OCI-LY3 (cell line): Measurements from ENCODE around the gene CFAP74.

Source experiments
- H2AFZ ChIP-seq: fragments of 200-600, 300-600 bp; shearing (Covaris generic); 2 replicates; pipeline ENCODE4 v1.6.0; 2014; ENCODE audit warnings: antibody characterized with exemption, low read depth, low read length
- H3K27ac ChIP-seq: fragments of 200-600, 300-600 bp; sonication (generic); 2 replicates; pipeline ENCODE4 v1.5.1; 2014; ENCODE audit warnings: mild to moderate bottlenecking, low read length, moderate library complexity, mixed read lengths
- H3K27me3 ChIP-seq: fragments of 200-600, 300-600 bp; sonication (generic); 2 replicates; pipeline ENCODE4 v1.6.1; 2014; ENCODE audit warnings: low read depth, low read length, mixed read lengths
- H3K36me3 ChIP-seq: fragments of 200-600, 300-600 bp; sonication (generic); replicated peaks from 2 replicates; pipeline ENCODE3; 2014; ENCODE audit warnings: low read depth, low read length, mixed read lengths
- H3K4me1 ChIP-seq: fragments of 300-600, 200-600 bp; sonication (generic); 2 replicates; pipeline ENCODE4 v1.6.1; 2014; ENCODE audit warnings: low read length, mixed read lengths
- H3K4me2 ChIP-seq: fragments of 200-600, 300-600 bp; sonication (generic); 2 replicates; pipeline ENCODE4 v1.6.1; 2014; ENCODE audit warnings: low read length, mixed read lengths
- H3K4me3 ChIP-seq: fragments of 300-600, 200-600 bp; sonication (generic); 2 replicates; pipeline ENCODE4 v1.5.1; 2014; ENCODE audit warnings: antibody characterized with exemption, mild to moderate bottlenecking, low read length, moderate library complexity
- H3K79me2 ChIP-seq: fragments of 300-600, 200-600 bp; shearing (Covaris generic); 2 replicates; pipeline ENCODE4 v1.6.1; 2014; ENCODE audit warnings: mild to moderate bottlenecking, low read length, mixed read lengths
- H3K9ac ChIP-seq: fragments of 300-600, 200-600 bp; shearing (Covaris generic); 2 replicates; pipeline ENCODE4 v1.6.0; 2014; ENCODE audit warnings: mild to moderate bottlenecking, low read length, moderate library complexity
- H3K9me3 ChIP-seq: fragments of 200-600, 300-600 bp; shearing (Covaris generic); 2 replicates; pipeline ENCODE4 v1.6.1; 2014; ENCODE audit warnings: low read length, mixed read lengths; ENCODE audit not compliant: insufficient read depth
- H4K20me1 ChIP-seq: fragments of 200-600, 300-600 bp; sonication (generic); 2 replicates; pipeline ENCODE4 v1.6.1; 2016; ENCODE audit warnings: low read length, mixed read lengths; ENCODE audit not compliant: insufficient read depth
- EZH2phosphoT487 ChIP-seq: fragments of 200-600 bp; shearing (Covaris generic); IDR thresholded peaks from 2 replicates; pipeline ENCODE4 v1.6.1; 2018; ENCODE audit warnings: antibody characterized with exemption, mixed run types, low read depth
- TF ChIP-seq, protein P1 (sequence below): fragments of 200-600, 300-600 bp; sonication (generic); IDR thresholded peaks from 2 replicates; pipeline ENCODE4 v1.5.1; 2014; ENCODE audit warnings: antibody characterized with exemption, low read length, low read depth

The CFAP74 gene

DNA sequence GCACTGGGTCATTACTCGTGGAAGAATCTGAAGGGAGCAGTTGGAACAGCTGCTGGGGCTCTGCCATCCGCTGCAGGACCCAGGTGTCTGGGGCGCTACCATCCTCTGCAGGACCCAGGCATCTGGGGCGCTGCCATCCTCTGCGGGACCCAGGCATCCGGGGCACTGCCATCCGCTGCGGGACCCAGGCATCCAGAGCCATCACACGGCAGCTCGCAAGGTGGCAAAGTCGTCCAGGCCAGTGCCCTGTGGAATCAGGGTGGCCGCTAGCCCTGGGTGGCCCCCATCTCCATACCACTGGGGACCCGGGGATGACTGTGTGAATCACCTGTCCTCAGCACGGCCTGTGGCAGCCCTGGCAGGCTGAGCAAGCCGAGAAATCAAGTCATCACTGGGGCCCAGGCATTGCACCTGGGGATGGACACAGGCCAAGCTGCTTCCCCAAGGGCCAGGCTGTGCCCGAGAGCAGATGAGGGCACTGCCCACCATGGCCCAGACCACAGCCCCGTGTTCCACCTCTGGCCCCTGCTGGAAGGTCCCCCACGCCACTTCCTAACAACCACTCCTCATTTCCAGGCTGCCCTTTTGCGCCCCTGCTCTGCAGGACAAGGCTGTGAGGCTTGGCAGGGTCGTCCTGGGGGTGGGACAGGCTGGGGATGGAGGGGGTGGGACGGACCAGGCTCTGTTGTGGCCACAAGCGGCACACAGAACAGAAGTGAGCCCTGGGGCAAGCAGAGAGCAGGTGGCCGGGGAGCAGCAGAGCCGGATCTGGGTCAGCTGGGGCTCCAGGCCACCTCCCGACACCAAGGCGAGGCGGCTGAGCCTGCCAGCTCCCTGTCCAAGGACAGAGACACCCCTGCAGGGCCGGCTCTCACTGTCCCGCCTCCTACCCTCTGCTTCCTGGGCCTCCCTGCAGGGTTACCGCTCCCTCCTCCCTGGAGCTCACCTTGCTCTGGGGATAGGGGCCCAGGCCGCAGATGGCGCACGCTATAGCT, 28.3 kb upstream of the CFAP74 start:
- Histone ChIP-seq H3K27ac (no peak overlapping the region), H3K4me2 (no peak overlapping the region), H3K79me2 (no peaks in the 10 kb centered on the region), H3K4me1 (no peaks in the 10 kb centered on the region), H3K9me3 (no peaks in the 10 kb centered on the region), H3K27me3 (peaks cover 14% of the 10 kb centered on the region; the same call in 1 of the 2 replicates), H4K20me1 (no peaks in the 10 kb centered on the region), H3K36me3 (no peaks in the 10 kb centered on the region), H3K9ac (no peak overlapping the region), H2AFZ (no peak overlapping the region), H3K4me3 (no peak overlapping the region)
- TF ChIP-seq, protein P1, sequence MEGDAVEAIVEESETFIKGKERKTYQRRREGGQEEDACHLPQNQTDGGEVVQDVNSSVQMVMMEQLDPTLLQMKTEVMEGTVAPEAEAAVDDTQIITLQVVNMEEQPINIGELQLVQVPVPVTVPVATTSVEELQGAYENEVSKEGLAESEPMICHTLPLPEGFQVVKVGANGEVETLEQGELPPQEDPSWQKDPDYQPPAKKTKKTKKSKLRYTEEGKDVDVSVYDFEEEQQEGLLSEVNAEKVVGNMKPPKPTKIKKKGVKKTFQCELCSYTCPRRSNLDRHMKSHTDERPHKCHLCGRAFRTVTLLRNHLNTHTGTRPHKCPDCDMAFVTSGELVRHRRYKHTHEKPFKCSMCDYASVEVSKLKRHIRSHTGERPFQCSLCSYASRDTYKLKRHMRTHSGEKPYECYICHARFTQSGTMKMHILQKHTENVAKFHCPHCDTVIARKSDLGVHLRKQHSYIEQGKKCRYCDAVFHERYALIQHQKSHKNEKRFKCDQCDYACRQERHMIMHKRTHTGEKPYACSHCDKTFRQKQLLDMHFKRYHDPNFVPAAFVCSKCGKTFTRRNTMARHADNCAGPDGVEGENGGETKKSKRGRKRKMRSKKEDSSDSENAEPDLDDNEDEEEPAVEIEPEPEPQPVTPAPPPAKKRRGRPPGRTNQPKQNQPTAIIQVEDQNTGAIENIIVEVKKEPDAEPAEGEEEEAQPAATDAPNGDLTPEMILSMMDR, result no peak
- no peak for TF ChIP-seq EZH2phosphoT487

DNA sequence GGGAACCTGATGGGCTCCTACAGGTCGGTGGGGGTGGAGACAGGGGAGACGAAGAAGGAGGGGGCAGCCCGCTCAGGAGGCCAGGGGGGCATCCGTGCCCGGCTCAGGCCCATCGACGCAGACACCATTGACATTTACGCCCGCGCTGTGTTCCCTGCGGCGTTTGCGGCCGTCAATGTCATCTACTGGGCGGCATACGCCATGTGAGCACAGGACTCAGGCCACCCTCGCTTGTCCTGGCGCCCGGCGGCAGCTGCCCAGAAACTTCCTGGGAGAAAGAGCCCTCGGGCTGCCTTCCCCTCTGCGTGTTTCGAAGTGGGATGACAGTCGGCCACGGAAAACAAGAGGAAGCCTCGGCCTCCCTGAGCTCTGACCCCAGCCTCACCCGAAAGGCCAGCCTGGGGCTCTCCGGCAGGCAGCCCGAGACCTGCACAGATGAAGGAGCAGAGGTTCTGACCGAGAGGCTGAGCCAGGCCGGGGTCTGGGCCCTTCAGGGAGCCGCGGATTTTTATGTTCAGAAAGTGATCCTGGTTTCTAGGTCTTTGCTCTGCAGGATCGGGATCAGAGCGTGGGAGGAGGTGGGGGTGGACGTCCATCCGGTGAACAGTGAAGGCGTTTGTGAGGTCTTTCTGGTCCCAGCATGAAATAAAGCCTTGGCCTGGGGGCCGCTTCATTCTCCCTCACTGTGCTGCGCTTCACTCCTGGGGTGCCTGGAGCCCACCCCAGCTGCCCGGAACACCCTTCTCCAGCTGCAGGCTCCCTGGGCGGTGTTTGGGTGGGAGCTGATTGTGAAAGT, 26.7 kb upstream of the CFAP74 start:
- peaks cover 14% of the 10 kb centered on the region; the same call in 1 of the 2 replicates for H3K27me3 ChIP-seq
- H3K4me2 ChIP-seq, result no peak overlapping the region
- no peaks in the 10 kb centered on the region for H3K4me1 ChIP-seq

DNA sequence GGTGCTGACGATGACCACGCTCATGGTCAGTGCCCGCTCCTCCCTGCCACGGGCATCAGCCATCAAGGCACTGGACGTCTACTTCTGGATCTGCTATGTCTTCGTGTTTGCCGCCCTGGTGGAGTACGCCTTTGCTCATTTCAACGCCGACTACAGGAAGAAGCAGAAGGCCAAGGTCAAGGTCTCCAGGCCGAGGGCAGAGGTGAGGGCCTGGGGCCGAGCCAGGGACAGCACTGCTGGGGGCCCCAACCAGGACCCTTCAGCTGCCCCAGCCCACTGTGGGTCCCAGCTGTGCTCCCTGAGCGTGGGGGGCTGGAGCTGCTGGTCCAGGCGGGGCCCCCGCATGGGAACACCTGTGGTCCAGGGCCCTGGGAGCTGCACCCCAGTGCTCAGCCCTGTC, 26.0 kb upstream of the CFAP74 start:
- Histone ChIP-seq H3K27ac (no peak overlapping the region), H3K9me3 (no peaks in the 10 kb centered on the region), H3K9ac (no peak overlapping the region), H4K20me1 (no peaks in the 10 kb centered on the region), H3K4me2 (no peak overlapping the region), H2AFZ (no peak overlapping the region), H3K36me3 (no peaks in the 10 kb centered on the region), H3K79me2 (no peaks in the 10 kb centered on the region), H3K27me3 (peaks cover 14% of the 10 kb centered on the region; the same call in 1 of the 2 replicates), H3K4me3 (no peak overlapping the region), H3K4me1 (no peaks in the 10 kb centered on the region)
- TF ChIP-seq, protein P1, result no peak
- TF ChIP-seq EZH2phosphoT487, result no peak

More for the DNA sequence above, 26.7 kb upstream of the CFAP74 start:
- no peak overlapping the region for H3K9ac ChIP-seq
- H4K20me1 ChIP-seq, result no peaks in the 10 kb centered on the region
- H3K27ac ChIP-seq, result no peak overlapping the region
- no peaks in the 10 kb centered on the region for H3K9me3 ChIP-seq
- TF ChIP-seq, protein P1, result no peak
- no peak for TF ChIP-seq EZH2phosphoT487
- no peaks in the 10 kb centered on the region for H3K79me2 ChIP-seq
- H2AFZ ChIP-seq, result no peak overlapping the region
- H3K36me3 ChIP-seq, result no peaks in the 10 kb centered on the region
- H3K4me3 ChIP-seq, result no peak overlapping the region
